GM18867 (cell line): ENCODE measurements around the gene AXIN1.
"Not testable (repeated sequence)": the region's sequence is repeated elsewhere in the genome, so short reads cannot be mapped to it uniquely, and the experiment has no call there.

Source experiments
- ATAC-seq: cut with Tn5 transposase; IDR thresholded peaks from one replicate; pipeline ENCODE4 v1.9.1; 2021; ENCODE audit warnings: mild to moderate bottlenecking, moderate library complexity; ENCODE audit not compliant: unreplicated experiment

AXIN1 gene

GRCh38 chr16:267562-267961 is 85.0 kb downstream of the AXIN1 start:
- ATAC-seq = not testable (repeated sequence)

- no peak for ATAC-seq
Observed at GRCh38 chr16:266258-267164, 86.0 kb downstream of the AXIN1 start.

- no peak for ATAC-seq
Observed at GRCh38 chr16:265711-266110, 86.8 kb downstream of the AXIN1 start.

- ATAC-seq = no peak
Observed at GRCh38 chr16:265002-265529, 87.5 kb downstream of the AXIN1 start.

GRCh38 chr16:264440-264951 is 88.0 kb downstream of the AXIN1 start:
- ATAC-seq = no peak

- no peak for ATAC-seq
Observed at GRCh38 chr16:263944-264343, 88.6 kb downstream of the AXIN1 start.

GRCh38 chr16:263182-263774 is 89.2 kb downstream of the AXIN1 start:
- ATAC-seq = no peak

- ATAC-seq = no peak
Observed at GRCh38 chr16:262121-262745, 90.3 kb downstream of the AXIN1 start.

GRCh38 chr16:261031-261691 is 91.4 kb downstream of the AXIN1 start:
- no peak for ATAC-seq

- ATAC-seq = no peak
Observed at GRCh38 chr16:260326-260725, 92.2 kb downstream of the AXIN1 start.

- ATAC-seq = no peak
Observed at GRCh38 chr16:259814-260253, 92.7 kb downstream of the AXIN1 start.

- no peak for ATAC-seq
Observed at GRCh38 chr16:259226-259625, 93.3 kb downstream of the AXIN1 start.

GRCh38 chr16:258091-258490 is 94.4 kb downstream of the AXIN1 start:
- not testable (repeated sequence) for ATAC-seq

- ATAC-seq = no peak
Observed at GRCh38 chr16:255183-255582, 97.3 kb downstream of the AXIN1 start.

GRCh38 chr16:254461-254860 is 98.1 kb downstream of the AXIN1 start:
- ATAC-seq = no peak

GRCh38 chr16:253833-254232 is 98.7 kb downstream of the AXIN1 start:
- ATAC-seq = no peak

GRCh38 chr16:252366-253337 is 99.9 kb downstream of the AXIN1 start:
- ATAC-seq = no peak

GRCh38 chr16:249431-249830 is 103.1 kb downstream of the AXIN1 start:
- no peak for ATAC-seq

- ATAC-seq = no peak
Observed at GRCh38 chr16:247027-247426, 105.5 kb downstream of the AXIN1 start.

GRCh38 chr16:245105-245504 is 107.4 kb downstream of the AXIN1 start:
- ATAC-seq = no peak
